ENCODE data around the gene MICAL3.

Gene MICAL3

GRCh38 chr22:17862646-17863181, 161.6 kb downstream of the MICAL3 start:
- DNase-seq: no peak

GRCh38 chr22:17861909-17862308, 162.5 kb downstream of the MICAL3 start:
- no peak for DNase-seq

- DNase-seq: no peak
Observed at GRCh38 chr22:17860220-17860965, 164.0 kb downstream of the MICAL3 start.

GRCh38 chr22:17858033-17858432, 166.3 kb downstream of the MICAL3 start:
- no peak for DNase-seq

GRCh38 chr22:17855572-17856290, 168.6 kb downstream of the MICAL3 start:
- no peak for DNase-seq

DNA sequence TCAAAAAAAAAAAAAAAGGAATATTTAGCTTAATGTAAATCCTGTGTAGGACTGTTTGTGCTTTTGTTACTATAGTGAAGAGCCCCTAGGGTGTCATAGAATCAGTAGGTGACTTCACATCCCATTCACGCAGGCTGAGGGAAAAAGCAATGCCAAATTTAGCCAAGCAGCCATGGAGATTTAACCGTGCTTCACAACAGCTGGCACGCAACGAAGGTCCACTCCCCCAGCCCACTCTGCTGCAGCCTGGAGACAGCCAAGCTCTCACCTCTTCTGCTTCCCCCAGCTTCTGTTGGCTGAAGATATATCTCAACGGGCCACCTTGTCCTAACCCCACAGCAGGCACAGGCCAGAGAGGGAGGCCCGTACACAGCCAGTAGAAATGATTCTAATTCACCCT, 171.3 kb downstream of the MICAL3 start:
- DNase-seq: no peak

DNA sequence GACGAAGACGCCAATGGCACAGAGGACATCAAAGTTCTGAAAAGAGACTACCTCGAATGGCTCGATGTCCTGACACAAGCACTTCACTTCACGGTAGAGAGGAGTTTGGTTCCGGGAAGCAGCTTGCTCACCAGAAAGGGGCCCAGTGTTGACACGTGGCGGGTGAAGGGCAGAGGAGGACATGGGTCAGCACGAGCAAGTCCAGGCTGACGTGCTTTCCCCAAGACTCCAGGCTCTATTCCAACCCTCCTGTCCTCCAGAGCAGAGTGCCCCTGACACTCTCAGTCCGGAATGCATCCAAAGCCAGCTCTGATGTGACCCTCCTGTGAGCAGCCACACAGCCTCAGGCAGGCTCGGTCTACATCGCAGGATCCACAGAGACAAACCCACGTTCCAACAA, 172.6 kb downstream of the MICAL3 start:
- no peak for DNase-seq

GRCh38 chr22:17847360-17848078, 176.8 kb downstream of the MICAL3 start:
- DNase-seq: no peak

DNA sequence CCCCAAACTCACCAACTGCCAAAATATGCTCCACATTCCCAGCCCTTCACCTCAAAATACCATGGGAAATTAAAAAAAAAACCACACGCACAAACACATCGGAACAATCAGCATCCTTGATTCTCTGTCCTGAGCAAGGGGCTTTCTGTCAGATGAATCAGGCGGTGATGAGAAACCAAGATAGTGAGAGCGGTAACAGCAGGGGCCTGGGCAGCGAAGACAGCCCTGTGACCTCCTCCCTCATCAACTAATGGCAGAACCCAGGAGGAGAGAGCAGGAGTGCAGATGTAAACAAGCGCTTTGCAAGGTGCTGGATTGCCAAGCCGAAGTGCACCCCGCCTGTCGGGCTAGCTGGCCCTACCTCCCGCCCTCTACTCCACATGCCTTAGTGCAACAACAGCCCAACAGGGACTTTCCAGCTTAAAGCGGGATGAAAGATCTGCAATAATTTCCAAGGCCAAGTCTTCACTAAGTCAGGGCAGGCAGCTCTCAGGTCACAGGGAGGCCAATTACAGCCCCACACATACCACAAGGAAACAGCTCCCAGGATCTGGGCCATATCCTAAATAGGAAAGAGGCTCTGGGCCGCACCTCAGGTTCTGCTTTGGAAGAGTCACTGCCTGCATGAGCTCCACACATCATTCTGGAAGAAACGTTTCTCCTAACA, 177.9 kb downstream of the MICAL3 start:
- no peak for DNase-seq

- no peak for DNase-seq
Observed at GRCh38 chr22:17845790-17846189, 178.6 kb downstream of the MICAL3 start.

DNA sequence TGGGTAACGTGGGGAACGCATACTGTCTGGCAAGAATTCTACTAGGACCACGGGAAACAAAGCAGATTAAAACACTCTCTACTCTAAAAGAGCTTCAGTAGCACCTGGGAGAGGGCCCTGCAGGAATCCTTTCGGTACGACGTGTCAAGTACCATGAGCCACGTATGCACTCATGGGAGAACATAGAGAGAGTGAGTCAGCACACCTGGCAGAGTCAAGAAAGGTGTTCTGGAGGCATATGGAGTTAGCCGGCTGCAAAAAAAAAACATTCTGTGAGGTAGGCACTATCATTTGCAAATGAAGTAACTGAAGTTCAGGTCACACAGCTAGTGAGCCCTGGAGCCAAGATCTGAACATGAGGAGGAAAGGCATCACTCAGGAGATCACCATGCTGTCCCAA, 179.0 kb downstream of the MICAL3 start:
- no peak for DNase-seq

DNA sequence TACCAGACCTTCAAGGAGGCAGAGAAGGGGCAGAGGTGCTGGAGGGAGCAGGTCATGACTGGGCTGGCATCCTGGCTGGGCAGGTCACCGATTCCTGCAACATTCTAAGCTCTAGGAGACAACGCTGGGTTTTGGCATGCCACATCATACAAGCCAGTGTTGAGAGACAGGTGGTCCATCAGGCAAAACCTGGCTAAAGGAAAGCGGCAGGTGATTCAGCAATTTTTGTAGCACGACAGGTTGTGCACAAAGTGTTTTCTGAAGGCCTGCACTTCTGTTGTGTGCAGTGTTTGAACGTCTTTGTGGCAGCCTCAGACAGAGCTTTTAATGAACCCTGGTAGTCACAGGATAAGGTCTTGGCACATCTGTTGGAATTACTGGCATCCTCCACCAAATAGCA, 180.2 kb downstream of the MICAL3 start:
- no peak for DNase-seq

- peak; percentile 42 to 60 for DNase-seq
Observed at GRCh38 chr22:17842386-17842785, 182.0 kb downstream of the MICAL3 start.

DNA sequence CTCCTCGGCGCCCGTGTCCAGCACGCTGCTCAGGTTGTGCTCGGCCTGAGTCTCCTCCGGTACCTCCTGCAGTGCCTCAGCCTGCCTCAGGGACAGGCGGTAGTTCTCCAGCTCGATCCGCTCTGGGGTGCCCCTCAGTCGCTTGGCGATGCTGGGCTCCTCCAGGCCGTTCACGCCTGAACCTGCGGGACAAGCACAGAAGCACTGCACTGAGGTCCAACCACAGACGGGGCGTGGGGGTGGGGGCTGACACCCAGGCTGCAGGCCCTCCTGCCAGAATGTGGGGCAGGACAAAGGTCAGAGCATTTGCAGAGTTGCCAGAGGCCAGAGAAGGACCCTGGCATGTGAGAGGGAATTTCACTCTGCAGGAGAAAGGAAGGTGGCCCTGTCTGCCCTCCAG, 182.5 kb downstream of the MICAL3 start:
- DNase-seq: no peak

GRCh38 chr22:17838180-17838865, 186.0 kb downstream of the MICAL3 start:
- no peak for DNase-seq

DNA sequence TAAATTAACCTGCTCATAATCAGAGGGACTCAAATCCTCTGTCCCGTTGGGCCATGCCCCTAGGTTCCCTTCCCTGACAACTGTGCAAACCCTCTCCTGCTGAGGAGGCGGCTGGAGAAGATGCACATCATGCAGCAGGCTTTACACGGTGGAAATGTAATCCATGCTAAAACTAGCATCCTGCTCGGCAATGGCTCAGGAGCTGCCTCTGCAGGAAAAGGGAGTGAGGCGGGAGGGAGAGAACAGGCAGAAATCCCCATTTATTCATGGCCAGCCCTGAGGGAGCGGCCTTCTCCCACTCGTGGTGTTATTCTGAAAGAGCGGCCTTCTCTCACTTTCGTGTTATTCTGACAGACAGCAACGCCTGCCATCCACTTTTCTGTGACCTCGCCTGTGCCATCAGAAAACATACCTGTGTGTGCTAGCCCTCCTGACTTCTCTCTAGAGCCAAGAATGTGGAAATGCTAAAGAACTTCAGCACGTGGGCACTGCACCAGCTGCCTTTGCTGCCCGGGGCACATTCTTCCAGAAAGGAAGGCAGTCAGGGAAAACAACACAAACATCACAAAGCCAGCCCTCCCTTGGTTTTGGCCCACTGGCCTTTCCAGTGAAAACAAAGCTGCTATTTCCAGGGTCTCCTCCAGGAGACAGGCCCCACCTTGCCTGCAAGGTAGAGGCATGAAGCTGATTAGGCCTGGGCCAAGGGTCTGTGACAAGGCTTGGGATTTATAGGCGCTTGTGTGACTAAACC, 187.2 kb downstream of the MICAL3 start:
- no peak for DNase-seq

GRCh38 chr22:17835256-17835655, 189.1 kb downstream of the MICAL3 start:
- DNase-seq: no peak

DNA sequence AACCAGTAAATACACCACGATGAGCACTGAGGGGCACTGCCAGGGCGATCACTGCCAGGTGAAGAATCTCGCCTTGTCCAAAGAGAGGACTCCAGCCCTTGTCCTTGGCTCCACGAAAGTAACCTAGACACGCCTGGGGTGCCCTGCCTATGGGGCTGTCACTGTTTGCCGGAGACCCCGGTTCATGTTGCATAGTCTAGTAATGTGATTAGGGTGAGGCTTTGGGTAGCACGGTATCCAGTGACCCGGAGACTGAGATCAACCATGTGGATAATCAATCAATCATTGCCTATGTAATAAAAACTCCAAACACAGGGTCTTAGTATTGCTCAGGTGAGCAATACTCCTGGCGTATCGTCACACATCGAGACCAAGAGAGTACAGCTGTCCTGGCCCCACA, 190.9 kb downstream of the MICAL3 start:
- DNase-seq: no peak

DNA sequence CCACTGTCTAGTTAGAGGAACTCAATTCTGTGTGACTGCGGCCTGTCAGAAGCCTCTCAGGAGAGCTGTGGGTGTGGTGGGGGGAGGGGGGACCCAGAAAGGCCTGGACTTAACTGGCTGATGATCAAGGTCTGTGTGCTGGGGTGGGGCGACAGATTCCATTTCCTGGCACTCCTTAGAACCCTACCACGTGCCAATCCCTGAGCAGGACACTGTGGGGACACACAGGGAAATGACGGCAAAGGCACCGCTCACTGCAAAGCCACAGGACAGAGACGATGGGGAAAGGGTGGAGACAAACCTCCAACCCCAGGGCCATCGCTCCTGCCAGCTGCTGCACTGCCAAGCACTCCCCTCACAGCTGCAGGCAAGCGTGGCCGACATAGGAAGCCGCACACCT, 191.7 kb downstream of the MICAL3 start:
- no peak for DNase-seq

GRCh38 chr22:17831501-17832251, 192.7 kb downstream of the MICAL3 start:
- no peak for DNase-seq

Data from CD4-positive, alpha-beta T cell treated with Interleukin-1 beta for 1 hour (primary cell).